Activated CD8-positive, alpha-beta memory T cell treated with anti-CD3 and anti-CD28 coated beads, Interleukin-2, amount 50 U/mL, for 1 hour (primary cell): ENCODE data around the gene CDH19.

ENCODE experiments used
- DNase-seq: peaks from one replicate; pipeline ENCODE4 v3.0.0-alpha.2; 2020; ENCODE audit errors: extremely low read depth

The CDH19 gene

GRCh38 chr18:66603941-66604627 is at the start of gene CDH19:
TSS of gene CDH19 (minus strand) at chr18:66604090. CDS start at chr18:66572204, 31,886 bp downstream.
- DNase-seq = no peak

GRCh38 chr18:66647671-66648070 is 43.8 kb upstream of the CDH19 start:
- no peak for DNase-seq

GRCh38 chr18:66646609-66647008 is 42.7 kb upstream of the CDH19 start:
- DNase-seq = no peak

GRCh38 chr18:66645983-66646382 is 42.1 kb upstream of the CDH19 start:
- DNase-seq = no peak

GRCh38 chr18:66641056-66641455 is 37.2 kb upstream of the CDH19 start:
- no peak for DNase-seq

GRCh38 chr18:66640431-66640830 is 36.5 kb upstream of the CDH19 start:
- no peak for DNase-seq

- no peak for DNase-seq
Measured at GRCh38 chr18:66638856-66639629, 35.2 kb upstream of the CDH19 start.

- DNase-seq = no peak
Measured at GRCh38 chr18:66635342-66635741, 31.5 kb upstream of the CDH19 start.

GRCh38 chr18:66632756-66633155 is 28.9 kb upstream of the CDH19 start:
- DNase-seq = no peak

- DNase-seq = no peak
Measured at GRCh38 chr18:66630831-66631230, 26.9 kb upstream of the CDH19 start.

GRCh38 chr18:66623821-66624220 is 19.9 kb upstream of the CDH19 start:
- DNase-seq = no peak

GRCh38 chr18:66621816-66622576 is 18.1 kb upstream of the CDH19 start:
- DNase-seq = no peak

- DNase-seq = no peak
Measured at GRCh38 chr18:66616523-66616983, 12.7 kb upstream of the CDH19 start.

- DNase-seq = no peak
Measured at GRCh38 chr18:66615176-66615575, 11.3 kb upstream of the CDH19 start.

- no peak for DNase-seq
Measured at GRCh38 chr18:66607632-66608031, 3.7 kb upstream of the CDH19 start.

GRCh38 chr18:66601649-66602048 is 2.2 kb downstream of the CDH19 start:
- DNase-seq = no peak

- no peak for DNase-seq
Measured at GRCh38 chr18:66599190-66599589, 4.7 kb downstream of the CDH19 start.

- no peak for DNase-seq
Measured at GRCh38 chr18:66587430-66587829, 16.5 kb downstream of the CDH19 start.

- no peak for DNase-seq
Measured at GRCh38 chr18:66582211-66582610, 21.7 kb downstream of the CDH19 start.

GRCh38 chr18:66575263-66575662 is 28.6 kb downstream of the CDH19 start:
- DNase-seq = no peak

GRCh38 chr18:66571845-66572244 is 32.0 kb downstream of the CDH19 start:
- no peak for DNase-seq

- DNase-seq = no peak
Measured at GRCh38 chr18:66566616-66567015, 37.3 kb downstream of the CDH19 start.
